HG02763 (cell line): ENCODE measurements around the gene OGG1.

ENCODE experiments used
- ATAC-seq: cut with Tn5 transposase; IDR thresholded peaks from one replicate; pipeline ENCODE4 v1.9.1; 2021; ENCODE audit warnings: mild to moderate bottlenecking, moderate library complexity; ENCODE audit not compliant: unreplicated experiment

The OGG1 gene

GRCh38 chr3:9749645-9750555, at the start of gene OGG1:
Gene OGG1, plus strand, starts transcription at chr3:9749952. Its CDS starts 335 bp downstream, at chr3:9750287.
- peak; percentile 90 for ATAC-seq

DNA sequence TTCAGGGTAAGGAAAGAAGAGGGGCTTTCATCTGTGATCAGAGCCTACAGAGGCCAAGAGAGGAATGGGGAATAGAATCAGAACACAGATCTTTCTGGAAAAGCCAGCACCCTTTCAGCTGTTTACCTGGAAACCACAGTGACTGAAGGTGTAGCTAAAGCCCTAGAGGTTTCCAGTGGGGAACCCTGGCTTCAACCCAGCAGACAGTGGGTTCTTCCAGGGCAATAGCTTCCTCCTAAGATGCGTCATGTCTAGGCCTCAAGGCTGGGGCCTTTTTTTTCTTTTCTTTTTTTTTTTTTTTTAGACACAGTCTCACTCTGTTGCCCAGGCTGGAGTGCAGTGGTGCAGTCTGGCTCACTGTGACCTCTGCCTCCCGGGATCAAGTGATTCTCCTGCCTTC, 49.2 kb upstream of the OGG1 start:
- no peak for ATAC-seq

DNA sequence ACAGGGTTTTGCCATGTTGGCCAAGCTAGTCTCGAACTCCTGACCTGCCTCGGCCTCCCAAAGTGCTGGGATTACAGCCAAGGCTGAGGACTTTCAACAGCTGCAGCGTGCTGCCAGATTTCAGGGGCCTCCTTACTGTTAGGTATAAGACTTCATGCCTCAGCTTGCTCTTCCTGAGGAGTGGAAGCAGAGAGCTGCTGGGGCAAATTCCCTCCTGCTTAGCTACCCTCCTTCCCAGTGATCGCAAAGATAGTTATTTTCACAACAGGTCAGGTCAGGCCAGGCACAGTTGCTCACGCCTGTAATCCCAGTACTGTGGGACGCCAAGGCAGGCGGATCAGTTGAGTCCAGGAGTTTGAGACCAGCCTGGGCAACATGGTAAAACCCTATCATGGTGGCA, 48.7 kb upstream of the OGG1 start:
- ATAC-seq, result no peak

DNA sequence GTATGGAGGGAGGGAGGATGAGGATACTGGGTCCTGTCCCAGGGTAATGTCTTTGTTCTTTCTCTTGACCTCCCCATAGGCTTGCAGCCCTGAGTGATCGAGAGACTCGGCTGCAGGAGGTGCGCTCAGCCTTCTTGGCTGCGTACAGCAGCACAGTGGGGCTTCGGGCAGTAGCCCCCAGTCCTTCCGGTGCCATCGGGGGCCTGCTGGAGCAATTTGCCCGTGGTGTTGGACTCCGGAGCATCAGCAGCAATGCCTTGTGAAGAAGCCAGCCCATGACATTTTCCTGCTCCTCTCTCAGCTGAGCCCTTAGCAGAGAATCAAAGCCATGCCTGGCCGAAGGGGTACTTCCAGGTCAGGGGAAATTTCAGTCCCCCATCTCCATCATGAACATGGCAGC, 48.0 kb upstream of the OGG1 start:
- ATAC-seq, result no peak

DNA sequence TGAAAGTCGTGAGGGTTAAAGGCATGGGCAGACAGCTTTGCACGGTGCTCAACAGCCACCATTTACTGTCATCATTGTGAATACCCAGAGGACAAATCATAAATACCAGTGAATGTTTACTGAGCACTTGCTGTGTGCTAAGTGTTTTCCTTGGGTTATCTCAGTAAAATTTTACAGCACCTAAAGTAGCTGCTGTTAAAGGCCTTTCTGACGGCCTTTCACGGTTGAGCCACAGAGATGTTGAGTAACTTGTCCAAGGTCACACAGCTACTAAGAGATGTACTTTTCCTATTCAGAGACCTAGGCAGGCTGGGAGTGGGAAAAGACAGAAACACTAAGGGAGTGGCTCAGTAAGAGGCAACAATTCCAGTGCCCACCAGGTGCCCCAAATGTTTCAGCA, 46.5 kb upstream of the OGG1 start:
- ATAC-seq, result no peak

DNA sequence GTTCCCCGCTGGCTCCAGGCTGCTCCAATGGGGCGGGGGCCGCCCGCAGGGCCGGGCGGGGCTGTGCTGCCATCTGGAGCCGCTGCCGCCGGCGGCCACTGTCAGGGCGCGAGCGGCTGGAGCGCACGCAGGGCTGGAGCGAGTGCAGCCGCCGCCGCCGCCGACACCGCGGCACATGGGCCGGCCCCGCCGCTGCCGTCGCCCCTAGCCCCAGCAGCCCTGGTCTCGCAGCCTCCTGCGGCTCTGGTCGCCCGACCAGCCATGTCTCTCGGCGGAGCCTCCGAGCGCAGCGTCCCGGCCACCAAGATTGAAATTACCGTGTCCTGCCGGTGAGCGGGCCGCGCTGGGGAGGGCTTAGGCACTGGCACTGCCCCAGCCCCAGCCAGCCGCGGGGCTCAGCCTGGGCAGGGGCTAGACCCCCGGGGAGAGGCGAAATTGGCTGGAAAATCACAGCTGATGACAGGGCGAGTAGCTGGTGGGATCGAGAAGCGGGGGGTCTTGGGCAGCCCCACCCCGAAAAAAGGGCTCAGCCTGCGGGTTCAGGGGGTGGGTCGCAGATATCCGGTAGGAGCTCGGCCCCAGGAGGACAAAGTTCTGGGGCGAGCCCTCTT, 45.9 kb upstream of the OGG1 start, which contains the start of gene CPNE9:
Gene CPNE9, plus strand, starts transcription at position 98 of the 611 bp plus-strand sequence. Its CDS starts 164 bp downstream, at position 262.
- ATAC-seq, result no peak

DNA sequence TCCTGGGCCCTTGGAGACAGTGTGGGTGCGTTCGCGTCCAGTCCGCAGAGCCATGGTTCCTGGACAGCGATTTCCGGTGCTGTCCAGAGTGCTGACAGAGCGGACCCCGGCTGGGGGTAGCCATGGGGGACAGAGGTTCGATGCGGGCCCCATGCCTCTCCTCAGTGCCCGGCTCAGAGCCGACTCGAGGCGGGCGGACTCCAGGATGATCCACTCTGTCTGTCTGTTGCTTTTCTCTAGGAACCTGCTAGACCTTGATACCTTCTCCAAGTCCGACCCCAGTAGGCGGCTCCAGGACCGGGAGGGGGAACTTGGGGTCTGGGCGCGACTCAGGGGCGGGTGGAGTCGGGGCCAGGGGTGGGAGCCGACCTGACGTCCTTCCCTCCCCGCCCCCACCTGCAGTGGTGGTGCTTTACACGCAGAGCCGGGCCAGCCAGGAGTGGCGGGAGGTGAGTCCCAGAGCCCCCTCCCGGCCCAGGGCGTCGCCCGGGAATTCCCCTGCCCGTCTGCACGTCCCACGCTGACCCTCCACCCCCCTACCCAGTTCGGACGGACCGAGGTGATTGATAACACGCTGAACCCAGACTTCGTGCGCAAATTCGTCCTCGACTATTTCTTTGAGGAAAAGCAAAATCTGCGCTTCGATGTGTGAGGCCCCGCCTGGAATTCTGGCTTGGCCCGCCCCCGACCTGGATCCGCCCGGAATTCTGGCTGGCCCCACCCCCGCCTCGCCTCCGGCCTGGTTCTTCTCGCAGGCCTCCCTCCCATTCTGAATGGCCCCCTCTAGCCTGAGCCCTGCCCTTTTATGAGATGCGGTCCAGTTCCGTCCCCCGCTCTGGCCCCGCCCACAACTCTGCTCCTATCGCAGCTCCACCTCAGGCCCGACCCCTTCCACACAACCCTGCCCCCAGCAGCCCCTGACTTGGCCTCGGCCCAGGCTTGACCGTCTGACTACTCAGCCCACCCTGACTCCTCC, 45.1 kb upstream of the OGG1 start:
- ATAC-seq, result no peak

DNA sequence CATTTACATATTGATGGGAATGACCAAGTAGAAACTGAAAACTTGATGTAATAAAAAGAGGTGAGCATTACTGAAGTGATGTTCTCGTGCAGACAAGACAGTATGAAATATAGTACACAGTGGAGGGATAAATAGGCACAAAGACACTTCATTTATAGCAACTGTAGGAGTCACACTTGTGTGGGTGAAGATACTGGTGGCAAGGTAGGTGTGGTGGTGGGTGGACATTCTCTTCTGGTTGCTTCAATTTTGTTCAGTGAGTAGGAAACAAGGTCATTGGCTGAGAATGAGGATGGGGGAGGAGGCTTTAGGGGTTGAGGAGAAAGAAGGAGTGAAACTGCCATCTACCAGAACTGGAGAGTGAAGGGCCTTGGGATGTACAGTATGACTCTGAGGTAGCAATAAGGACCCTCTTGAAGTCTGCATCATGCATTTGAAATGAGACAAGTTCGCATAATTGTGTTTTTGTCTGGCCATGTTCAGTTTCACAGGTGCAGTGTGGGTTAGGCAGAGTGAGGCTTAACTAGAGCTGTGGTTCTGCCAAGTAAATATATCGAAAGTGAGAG, 39.5 kb upstream of the OGG1 start:
- no peak for ATAC-seq

- ATAC-seq, result no peak
Measured at GRCh38 chr3:9712415-9712814, 37.3 kb upstream of the OGG1 start.

DNA sequence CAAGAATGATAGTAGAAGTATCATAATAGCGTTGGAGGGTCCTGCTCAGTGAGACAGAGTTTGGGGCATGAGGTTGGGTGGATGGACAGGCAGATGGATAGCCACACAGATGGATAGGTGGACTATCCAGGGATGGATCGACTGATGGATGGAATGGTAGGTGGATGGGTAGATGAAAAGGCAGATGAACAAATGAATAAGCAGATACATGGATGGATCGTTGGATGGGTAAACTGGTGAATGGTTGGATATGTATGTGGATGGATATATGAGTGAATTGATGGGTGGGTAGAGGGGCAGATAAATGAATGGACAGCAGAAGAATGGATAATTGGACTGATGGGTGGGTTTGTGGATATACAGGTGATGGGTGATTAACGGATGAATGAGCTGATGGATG, 36.6 kb upstream of the OGG1 start:
- ATAC-seq, result no peak

DNA sequence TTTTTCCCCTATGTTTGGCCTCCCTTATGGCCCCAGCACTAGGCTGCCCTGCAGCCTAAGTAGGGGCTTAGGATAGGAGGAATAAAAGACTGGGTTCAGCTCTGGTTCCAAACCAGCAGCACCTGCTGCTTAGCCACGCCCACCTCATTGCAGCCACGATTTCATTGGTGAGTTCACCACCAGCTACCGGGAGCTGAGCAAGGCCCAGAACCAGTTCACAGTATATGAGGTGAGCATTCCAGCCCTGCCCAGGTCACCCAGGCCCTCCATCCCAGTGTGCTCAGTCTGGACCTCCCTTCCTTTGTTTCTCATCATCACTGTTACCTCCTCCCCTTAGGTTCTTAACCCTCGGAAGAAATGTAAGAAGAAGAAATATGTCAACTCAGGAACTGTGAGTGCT, 34.6 kb upstream of the OGG1 start:
- no peak for ATAC-seq

GRCh38 chr3:9715764-9716437, 33.9 kb upstream of the OGG1 start:
- no peak for ATAC-seq

- no peak for ATAC-seq
Measured at GRCh38 chr3:9716801-9717555, 32.8 kb upstream of the OGG1 start.

- no peak for ATAC-seq
Measured at GRCh38 chr3:9717563-9717962, 32.2 kb upstream of the OGG1 start.

- ATAC-seq, result no peak
Measured at GRCh38 chr3:9718118-9718517, 31.6 kb upstream of the OGG1 start.

DNA sequence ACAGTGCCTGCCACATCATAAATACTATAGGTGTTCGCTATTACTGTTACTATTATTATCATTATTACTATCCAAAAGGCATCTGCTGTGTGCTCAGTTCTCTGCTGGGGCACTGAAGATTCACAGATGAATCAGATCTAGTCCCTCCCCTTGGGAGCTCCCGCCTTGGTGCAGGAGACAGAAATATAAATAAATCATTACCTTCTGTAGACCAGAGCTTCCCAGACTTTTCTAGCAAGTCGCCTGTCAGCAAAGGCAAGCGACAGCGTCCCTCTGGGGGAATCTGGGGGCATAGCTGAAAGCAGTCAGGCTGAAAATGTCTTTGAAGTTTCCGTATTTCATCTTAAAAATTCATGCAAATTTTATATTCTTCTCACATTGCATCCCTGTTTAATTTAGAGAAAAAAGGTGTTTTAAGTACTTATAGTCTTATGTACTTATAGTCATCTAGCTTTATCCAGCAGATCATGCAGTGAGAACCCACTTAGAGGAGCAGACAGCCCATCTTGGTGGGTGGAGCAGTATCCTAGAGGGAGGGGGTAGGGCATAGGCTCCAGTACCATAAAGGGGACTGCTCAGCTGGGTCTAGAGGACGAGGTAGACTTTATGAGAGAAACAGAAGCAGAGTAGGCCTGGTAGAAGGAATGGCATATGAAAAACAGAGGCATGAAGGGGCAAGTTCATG, 28.6 kb upstream of the OGG1 start:
- ATAC-seq, result no peak

GRCh38 chr3:9721700-9722060, 28.1 kb upstream of the OGG1 start:
- no peak for ATAC-seq

- ATAC-seq, result no peak
Measured at GRCh38 chr3:9725775-9726515, 23.8 kb upstream of the OGG1 start.
